Fibroblast of lung (primary cell): ENCODE measurements around the gene EYA3.

ENCODE experiments used
- EZH2 ChIP-seq: IDR thresholded peaks from 2 replicates; pipeline ENCODE4 v1.5.1; 2012; ENCODE audit warnings: low read length, control low read depth, mild to moderate bottlenecking; ENCODE audit errors: missing control alignments
- TF ChIP-seq, protein P1 (sequence below), 2 donors: IDR thresholded peaks in 1 of 2; conservative IDR thresholded peaks in 1 of 2; 1 replicate in 1 of 2; 2 replicates in 1 of 2; pipeline ENCODE4 v1.5.1; 2011 to 2012; ENCODE audit warnings: low read length in 2 of 2, control low read depth in 1 of 2, inconsistent platforms in 1 of 2, low read depth in 1 of 2, mild to moderate bottlenecking in 1 of 2

DNA sequence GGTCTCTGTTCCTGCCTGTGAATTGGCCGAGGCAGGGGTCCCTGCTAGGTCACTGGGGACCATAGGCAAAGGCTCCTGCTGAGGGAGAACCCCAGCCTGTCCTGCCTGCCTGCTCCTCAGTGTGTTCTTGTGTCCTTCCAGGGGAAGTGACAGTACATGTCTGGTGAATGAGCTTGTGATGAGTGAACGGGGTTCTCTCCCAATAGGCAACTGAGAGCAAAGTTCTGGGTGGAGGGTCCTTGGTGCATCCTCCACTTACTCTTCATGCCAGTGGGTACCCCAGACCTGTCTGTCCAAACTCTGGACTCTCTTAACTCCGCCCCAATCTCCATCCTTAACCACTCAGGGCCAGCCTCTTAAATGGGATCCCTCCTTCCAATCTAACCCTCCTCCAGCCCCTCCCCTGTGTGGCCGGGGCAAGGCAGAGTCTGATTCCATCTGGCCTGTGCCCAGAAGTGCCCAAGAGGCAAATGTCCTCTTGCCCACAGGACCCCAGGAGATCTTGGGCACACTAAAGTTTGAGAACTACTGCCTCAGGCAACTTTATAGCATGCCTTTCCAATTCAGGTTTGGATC, 126.7 kb downstream of the EYA3 start:
- TF ChIP-seq, protein P1, sequence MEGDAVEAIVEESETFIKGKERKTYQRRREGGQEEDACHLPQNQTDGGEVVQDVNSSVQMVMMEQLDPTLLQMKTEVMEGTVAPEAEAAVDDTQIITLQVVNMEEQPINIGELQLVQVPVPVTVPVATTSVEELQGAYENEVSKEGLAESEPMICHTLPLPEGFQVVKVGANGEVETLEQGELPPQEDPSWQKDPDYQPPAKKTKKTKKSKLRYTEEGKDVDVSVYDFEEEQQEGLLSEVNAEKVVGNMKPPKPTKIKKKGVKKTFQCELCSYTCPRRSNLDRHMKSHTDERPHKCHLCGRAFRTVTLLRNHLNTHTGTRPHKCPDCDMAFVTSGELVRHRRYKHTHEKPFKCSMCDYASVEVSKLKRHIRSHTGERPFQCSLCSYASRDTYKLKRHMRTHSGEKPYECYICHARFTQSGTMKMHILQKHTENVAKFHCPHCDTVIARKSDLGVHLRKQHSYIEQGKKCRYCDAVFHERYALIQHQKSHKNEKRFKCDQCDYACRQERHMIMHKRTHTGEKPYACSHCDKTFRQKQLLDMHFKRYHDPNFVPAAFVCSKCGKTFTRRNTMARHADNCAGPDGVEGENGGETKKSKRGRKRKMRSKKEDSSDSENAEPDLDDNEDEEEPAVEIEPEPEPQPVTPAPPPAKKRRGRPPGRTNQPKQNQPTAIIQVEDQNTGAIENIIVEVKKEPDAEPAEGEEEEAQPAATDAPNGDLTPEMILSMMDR (conservative IDR thresholded peaks at IDR 0.05 in 1 of 2, IDR thresholded peaks at IDR 0.05 in 1 of 2; ENCODE audit: low read depth in 1 of 2, low read length in 2 of 2) = no peak
- no peak for TF ChIP-seq EZH2
